Muscle layer of duodenum (tissue), 2 donors: ENCODE data around the gene IGSF8.

Experiments
- H3K27ac ChIP-seq: one replicate; pipeline ENCODE4 v1.7.0; 2013; ENCODE audit warnings: mild to moderate bottlenecking, low read length
- H3K27me3 ChIP-seq: one replicate; pipeline ENCODE4 v1.7.0; 2013; ENCODE audit warnings: low read depth, mild to moderate bottlenecking, control low read depth, low read length
- H3K36me3 ChIP-seq, 2 donors: one replicate each; pipeline ENCODE4 v1.7.0; 2013; ENCODE audit warnings: low read length in 2 of 2, control low read depth in 1 of 2, mild to moderate bottlenecking in 1 of 2; ENCODE audit not compliant: insufficient read depth in 2 of 2, control insufficient read depth in 1 of 2
- H3K4me1 ChIP-seq, 2 donors: one replicate each; pipeline ENCODE4 v1.7.0; 2013; ENCODE audit warnings: low read length in 2 of 2, mild to moderate bottlenecking in 2 of 2, control low read depth in 1 of 2, moderate library complexity in 1 of 2; ENCODE audit not compliant: insufficient read depth in 2 of 2, control insufficient read depth in 1 of 2
- H3K4me3 ChIP-seq, 2 donors: one replicate each; pipeline ENCODE4 v1.7.0; 2013; ENCODE audit warnings: low read length in 2 of 2, low read depth in 1 of 2, mild to moderate bottlenecking in 1 of 2
- H3K9me3 ChIP-seq, 2 donors: one replicate each; pipeline ENCODE4 v1.7.0; 2013; ENCODE audit warnings: low read length in 2 of 2, control low read depth in 1 of 2, mild to moderate bottlenecking in 1 of 2; ENCODE audit not compliant: control insufficient read depth in 1 of 2
- donor health status: healthy.

The IGSF8 gene

GRCh38 chr1:160097911-160098851 is at the start of gene IGSF8:
TSS of gene IGSF8 (minus strand) at chr1:160098619. CDS start at chr1:160098472, 147 bp downstream.
- Histone ChIP-seq H3K4me1 (peaks cover 25 to 47% of the 10 kb centered on the region in 2 donors), H3K27me3 (no peaks in the 10 kb centered on the region), H3K36me3 (peaks cover 4 to 6% of the 10 kb centered on the region in 2 donors), H3K27ac (peak within 1 kb of the TSS; percentile 96), H3K4me3 (peak within 1 kb of the TSS; percentile 77 to 83), H3K9me3 (no peaks in the 10 kb centered on the region)

DNA sequence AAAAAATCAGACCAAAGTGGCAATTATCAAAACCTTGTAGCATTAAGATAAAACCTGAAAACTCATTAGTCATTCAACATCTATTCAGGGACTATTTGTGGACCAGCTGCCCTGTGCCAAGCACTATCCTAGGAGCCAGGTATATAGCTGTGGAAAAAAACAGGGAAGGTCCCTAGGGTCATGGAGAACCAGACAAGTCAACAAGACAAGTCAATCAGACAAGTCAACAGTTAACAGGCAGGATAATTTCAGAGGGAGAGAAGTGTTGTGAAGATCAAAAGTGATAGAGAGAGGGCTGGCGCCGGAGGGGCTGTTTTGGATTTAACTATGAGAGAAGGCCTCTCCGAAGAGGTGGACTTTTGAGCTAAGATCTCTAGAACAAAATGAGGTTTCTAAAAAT is 49.7 kb upstream of the IGSF8 start:
- H3K4me3 ChIP-seq = no peak overlapping the region
- H3K27ac ChIP-seq = no peak overlapping the region
- H3K4me1 ChIP-seq = no peaks in the 10 kb centered on the region
- H3K9me3 ChIP-seq = no peaks in the 10 kb centered on the region
- H3K27me3 ChIP-seq = no peaks in the 10 kb centered on the region
- H3K36me3 ChIP-seq = no peaks in the 10 kb centered on the region

GRCh38 chr1:160146107-160146506 is 47.7 kb upstream of the IGSF8 start:
- Histone ChIP-seq H3K4me3 (no peak overlapping the region), H3K4me1 (no peaks in the 10 kb centered on the region), H3K27me3 (no peaks in the 10 kb centered on the region), H3K9me3 (no peaks in the 10 kb centered on the region), H3K27ac (no peak overlapping the region), H3K36me3 (peaks cover 0 to 7% of the 10 kb centered on the region in 2 donors)

DNA sequence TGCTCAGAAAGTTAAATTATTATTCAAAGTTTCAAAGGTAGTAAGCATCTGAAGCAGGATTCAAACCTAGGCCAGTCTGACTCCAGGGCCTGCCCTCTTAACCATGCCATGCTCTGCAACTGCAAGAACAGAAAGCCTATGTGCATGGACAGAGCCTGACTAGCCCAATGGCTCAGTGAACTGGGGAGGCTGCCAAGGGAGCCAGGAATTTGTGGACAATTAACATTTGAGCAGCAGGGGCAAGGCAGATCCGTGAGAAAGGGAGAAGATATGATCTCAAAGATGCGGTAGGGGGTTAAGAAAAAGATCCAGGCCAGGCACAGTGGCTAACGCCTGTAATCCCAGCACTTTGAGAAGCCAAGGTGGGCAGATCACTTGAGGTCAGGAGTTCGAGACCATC is 46.5 kb upstream of the IGSF8 start:
- Histone ChIP-seq H3K9me3 (no peaks in the 10 kb centered on the region), H3K27ac (no peak overlapping the region), H3K27me3 (no peaks in the 10 kb centered on the region), H3K36me3 (peaks cover 0 to 11% of the 10 kb centered on the region in 2 donors), H3K4me1 (no peaks in the 10 kb centered on the region), H3K4me3 (no peak overlapping the region)

DNA sequence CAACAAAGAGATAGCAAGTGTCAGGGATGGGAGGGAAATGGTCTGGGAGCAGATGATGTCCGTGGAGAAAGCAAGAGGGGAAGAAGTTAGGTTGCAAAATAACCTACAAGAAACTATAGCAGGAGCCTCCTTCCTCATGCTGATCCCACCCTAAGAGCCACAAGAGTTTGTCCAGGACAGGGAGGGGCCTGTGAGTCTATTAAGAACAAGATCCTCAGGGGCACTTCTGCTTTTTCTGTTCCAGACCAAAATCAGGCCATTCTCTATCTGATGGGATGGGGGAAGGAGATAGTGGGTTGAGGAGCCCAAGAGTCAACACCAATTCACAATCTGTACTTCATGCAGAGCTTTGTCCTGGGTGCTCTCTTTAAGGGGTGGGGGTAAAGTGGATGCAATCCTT is 45.3 kb upstream of the IGSF8 start:
- H3K9me3 ChIP-seq = no peaks in the 10 kb centered on the region

DNA sequence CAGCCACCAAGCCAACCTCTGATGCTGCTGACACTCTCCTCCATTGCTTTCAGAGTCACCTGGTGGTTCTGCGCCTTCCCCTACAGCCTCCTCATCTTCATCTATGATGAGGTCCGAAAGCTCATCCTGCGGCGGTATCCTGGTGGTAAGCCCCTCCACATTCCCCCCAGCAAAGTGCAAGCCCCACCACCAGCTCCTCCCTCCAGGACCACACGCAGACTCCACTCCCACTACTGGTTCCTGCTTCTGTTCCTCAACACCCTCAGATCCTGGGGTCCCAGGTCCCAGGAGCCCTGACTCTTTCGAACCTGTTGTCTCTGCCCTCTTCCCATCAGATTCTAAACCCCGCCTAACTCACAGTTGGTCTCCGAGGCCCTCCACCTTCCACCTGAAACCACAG is 41.4 kb upstream of the IGSF8 start:
- Histone ChIP-seq H3K36me3 (peaks cover under 1 to 42% of the 10 kb centered on the region in 2 donors), H3K27me3 (no peaks in the 10 kb centered on the region), H3K9me3 (no peaks in the 10 kb centered on the region), H3K27ac (no peak overlapping the region), H3K4me3 (no peak overlapping the region), H3K4me1 (no peaks in the 10 kb centered on the region)

More for the DNA sequence above, 45.3 kb upstream of the IGSF8 start:
- Histone ChIP-seq H3K27ac (no peak overlapping the region), H3K36me3 (peaks cover 0 to 20% of the 10 kb centered on the region in 2 donors), H3K4me3 (no peak overlapping the region), H3K4me1 (no peaks in the 10 kb centered on the region), H3K27me3 (no peaks in the 10 kb centered on the region)

DNA sequence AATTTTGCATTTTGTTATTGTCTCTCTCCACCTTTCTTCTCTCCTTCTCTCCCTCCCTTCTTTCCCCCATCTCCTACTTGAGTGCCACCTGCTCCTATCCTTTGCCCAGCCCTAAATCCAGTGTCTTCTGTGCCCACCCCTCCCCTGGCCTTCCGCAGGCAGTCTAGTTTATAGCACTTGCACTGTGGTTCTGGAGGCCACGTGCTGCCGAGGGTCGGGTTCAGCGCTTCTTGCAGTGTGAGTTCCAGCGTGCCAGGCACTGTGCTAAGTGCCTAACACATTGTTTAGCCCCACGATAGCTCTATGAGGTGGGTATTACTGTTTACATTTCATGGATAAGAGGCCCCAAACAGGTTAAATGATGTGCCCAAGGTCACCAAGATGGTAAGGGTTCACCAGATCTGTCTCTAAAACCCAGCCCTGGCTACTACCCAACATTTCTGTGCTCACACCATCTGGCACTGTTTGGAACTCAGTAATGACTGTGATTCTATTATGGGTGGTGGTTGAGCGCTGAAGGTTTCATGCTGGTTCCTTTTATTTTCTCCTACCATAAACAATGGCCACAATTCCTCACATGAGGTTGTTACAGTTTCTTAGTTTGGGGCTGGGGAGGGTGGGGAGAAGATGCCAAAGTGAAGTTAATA is 38.9 kb upstream of the IGSF8 start:
- H3K27me3 ChIP-seq = no peaks in the 10 kb centered on the region
- H3K36me3 ChIP-seq = peaks cover 8 to 60% of the 10 kb centered on the region in 2 donors
- H3K4me3 ChIP-seq = no peak overlapping the region
- no peaks in the 10 kb centered on the region for H3K9me3 ChIP-seq
- no peaks in the 10 kb centered on the region for H3K4me1 ChIP-seq
- no peak overlapping the region for H3K27ac ChIP-seq

DNA sequence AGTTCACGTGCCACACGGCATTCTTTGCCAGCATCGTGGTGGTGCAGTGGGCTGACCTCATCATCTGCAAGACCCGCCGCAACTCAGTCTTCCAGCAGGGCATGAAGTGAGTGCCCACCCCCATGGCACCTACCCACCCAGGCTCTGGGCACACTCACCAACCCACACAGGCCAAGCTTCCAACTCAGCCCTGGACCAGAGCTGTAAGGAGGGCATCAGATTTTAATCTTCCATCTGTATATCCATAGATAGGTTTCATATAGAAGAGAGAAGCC is 38.4 kb upstream of the IGSF8 start:
- H3K9me3 ChIP-seq = no peaks in the 10 kb centered on the region
- no peaks in the 10 kb centered on the region for H3K4me1 ChIP-seq
- no peak overlapping the region for H3K4me3 ChIP-seq
- H3K27me3 ChIP-seq = no peaks in the 10 kb centered on the region
- H3K27ac ChIP-seq = no peak overlapping the region
- H3K36me3 ChIP-seq = peaks cover 8 to 56% of the 10 kb centered on the region in 2 donors

DNA sequence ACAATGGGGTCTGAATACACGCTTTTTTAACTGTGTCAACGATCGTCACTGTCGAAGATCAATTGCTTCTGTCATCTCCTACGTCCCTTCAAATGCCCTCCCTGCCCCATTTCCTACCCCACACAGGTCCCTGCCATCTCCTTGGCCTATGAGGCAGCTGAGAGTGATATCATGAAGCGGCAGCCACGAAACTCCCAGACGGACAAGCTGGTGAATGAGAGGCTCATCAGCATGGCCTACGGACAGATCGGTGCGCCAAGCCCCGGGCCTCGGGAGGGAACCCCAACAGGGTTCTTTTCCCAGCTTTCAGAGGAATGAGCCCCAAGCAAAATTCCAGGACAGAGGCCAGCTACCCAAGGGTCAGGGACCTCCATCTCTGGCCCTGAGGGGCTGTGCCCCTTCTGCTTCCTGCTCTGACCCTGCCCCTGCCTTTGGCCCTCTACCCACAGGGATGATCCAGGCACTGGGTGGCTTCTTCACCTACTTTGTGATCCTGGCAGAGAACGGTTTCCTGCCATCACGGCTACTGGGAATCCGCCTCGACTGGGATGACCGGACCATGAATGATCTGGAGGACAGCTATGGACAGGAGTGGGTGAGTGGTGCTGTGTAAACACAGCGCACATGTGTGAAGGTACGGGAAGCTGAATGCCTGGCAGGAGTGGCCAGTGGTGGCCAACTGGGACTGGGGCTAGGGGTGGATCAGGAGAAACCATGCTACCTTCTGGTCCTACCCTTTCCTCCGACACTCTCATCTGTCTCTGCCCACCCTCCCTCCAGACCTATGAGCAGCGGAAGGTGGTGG is 37.9 kb upstream of the IGSF8 start:
- no peak overlapping the region for H3K27ac ChIP-seq
- H3K36me3 ChIP-seq = peaks cover 8 to 56% of the 10 kb centered on the region in 2 donors
- no peaks in the 10 kb centered on the region for H3K27me3 ChIP-seq
- H3K4me1 ChIP-seq = no peaks in the 10 kb centered on the region
- no peak overlapping the region for H3K4me3 ChIP-seq
- H3K9me3 ChIP-seq = no peaks in the 10 kb centered on the region

- Histone ChIP-seq H3K27me3 (no peaks in the 10 kb centered on the region), H3K27ac (no peak overlapping the region), H3K36me3 (peaks cover 8 to 57% of the 10 kb centered on the region in 2 donors), H3K9me3 (no peaks in the 10 kb centered on the region), H3K4me1 (no peaks in the 10 kb centered on the region), H3K4me3 (no peak overlapping the region)
These were observed 36.6 kb upstream of the IGSF8 start for GRCh38 chr1:160134791-160135572.
